Measurements from ENCODE around the gene INPP4A.

The INPP4A gene

GRCh38 chr2:98477036-98477435 lies 32.4 kb downstream of the INPP4A start:
- DNase-seq: no peak

GRCh38 chr2:98477506-98477905 lies 32.8 kb downstream of the INPP4A start:
- no peak for DNase-seq

- DNase-seq: no peak
Observed at GRCh38 chr2:98478088-98478551, 33.5 kb downstream of the INPP4A start.

- DNase-seq: no peak
Observed at GRCh38 chr2:98478907-98479306, 34.2 kb downstream of the INPP4A start.

- no peak for DNase-seq
Observed at GRCh38 chr2:98479371-98479770, 34.7 kb downstream of the INPP4A start.

- DNase-seq: no peak
Observed at GRCh38 chr2:98479959-98480524, 35.4 kb downstream of the INPP4A start.

- DNase-seq: no peak
Observed at GRCh38 chr2:98480598-98480997, 35.9 kb downstream of the INPP4A start.

- DNase-seq: no peak
Observed at GRCh38 chr2:98482362-98482761, 37.7 kb downstream of the INPP4A start.

GRCh38 chr2:98483257-98483861 lies 38.7 kb downstream of the INPP4A start:
- no peak for DNase-seq

- DNase-seq: no peak
Observed at GRCh38 chr2:98484121-98484557, 39.5 kb downstream of the INPP4A start.

GRCh38 chr2:98484652-98485452 lies 40.2 kb downstream of the INPP4A start:
- DNase-seq: no peak

GRCh38 chr2:98485453-98485755 lies 40.7 kb downstream of the INPP4A start:
- no peak for DNase-seq

- DNase-seq: no peak
Observed at GRCh38 chr2:98486374-98486981, 41.8 kb downstream of the INPP4A start.

- no peak for DNase-seq
Observed at GRCh38 chr2:98487101-98487805, 42.6 kb downstream of the INPP4A start.

- DNase-seq: peak; percentile 7 to 38
Observed at GRCh38 chr2:98487806-98488189, 43.1 kb downstream of the INPP4A start.

GRCh38 chr2:98488252-98488651 lies 43.6 kb downstream of the INPP4A start:
- no peak for DNase-seq

GRCh38 chr2:98489486-98489885 lies 44.8 kb downstream of the INPP4A start:
- DNase-seq: no peak

GRCh38 chr2:98489971-98490962 lies 45.6 kb downstream of the INPP4A start:
- no peak for DNase-seq

GRCh38 chr2:98492441-98492840 lies 47.8 kb downstream of the INPP4A start:
- DNase-seq: no peak

GRCh38 chr2:98494699-98495098 lies 50.0 kb downstream of the INPP4A start:
- no peak for DNase-seq

GRCh38 chr2:98496750-98497493 lies 52.3 kb downstream of the INPP4A start:
- DNase-seq: no peak

Data from SW 1271 (cell line).